Heart left ventricle (tissue), 16 donors: ENCODE data around the gene OR4E2. TPM values are rescaled to one million over a fixed set of nuclear protein-coding genes. Genes with fewer than 3 reads are reported as not detected.

Experiments
- ATAC-seq, 4 donors: fragments of 200-7000 bp; cut with Tn5 transposase; one replicate each; pipeline ENCODE4 v1.9.1; 2020 to 2022; ENCODE audit warnings: moderate library complexity in 4 of 4, mild to moderate bottlenecking in 3 of 4, moderate number of reproducible peaks in 1 of 4
- DNase-seq, 5 donors: peaks; one replicate each; pipeline ENCODE4 v3.0.0-alpha.2; 2020
- H3K27ac ChIP-seq, 12 donors: fragments of 200-600 bp; sonication (generic) in 4 of 12; one replicate each; pipeline versions ENCODE4 v1.5.0 to v1.8.0; 2016 to 2022; ENCODE audit warnings: mild to moderate bottlenecking in 2 of 12
- H3K27me3 ChIP-seq, 9 donors: fragments of 200-600 bp; sonication (generic) in 2 of 9; one replicate each; pipeline versions ENCODE4 v1.5.1 to v1.8.0; 2016 to 2022; ENCODE audit warnings: mild to moderate bottlenecking in 3 of 9
- H3K36me3 ChIP-seq, 9 donors: fragments of 200-600 bp; sonication (generic) in 2 of 9; one replicate each; pipeline versions ENCODE4 v1.5.0 to v1.8.0; 2018 to 2022; ENCODE audit warnings: mild to moderate bottlenecking in 2 of 9
- H3K4me1 ChIP-seq, 12 donors: fragments of 200-600 bp; sonication (generic) in 4 of 12; one replicate each; pipeline versions ENCODE4 v1.5.0 to v1.8.0; 2016 to 2022; ENCODE audit warnings: mild to moderate bottlenecking in 3 of 12
- H3K4me3 ChIP-seq, 12 donors: fragments of 200-600 bp; sonication (generic) in 4 of 12; one replicate each; pipeline versions ENCODE4 v1.5.0 to v1.8.0; 2017 to 2022; ENCODE audit warnings: mild to moderate bottlenecking in 9 of 12, moderate library complexity in 4 of 12
- H3K9me3 ChIP-seq, 12 donors: fragments of 200-600 bp; sonication (generic) in 4 of 12; one replicate each; pipeline versions ENCODE4 v1.5.0 to v1.8.0; 2016 to 2022; ENCODE audit warnings: mild to moderate bottlenecking in 1 of 12
- CTCF ChIP-seq, 12 donors: fragments of 200-600 bp; sonication (generic) in 4 of 12; IDR thresholded peaks; one replicate each; pipeline versions ENCODE4 v1.5.0 to v1.8.0; 2018 to 2022; ENCODE audit warnings: antibody characterized with exemption in 12 of 12, mild to moderate bottlenecking in 5 of 12
- POLR2A ChIP-seq, 2 donors: fragments of 450-650 bp; IDR thresholded peaks; one replicate each; pipeline ENCODE4 v1.6.1; 2017; ENCODE audit warnings: antibody characterized with exemption in 2 of 2, mild to moderate bottlenecking in 2 of 2, moderate library complexity in 2 of 2
- WGBS, 4 donors: extraction: QIAGEN DNeasy Blood & Tissue Kit in 2 of 4; methylation state at CpG; one replicate each; pipeline versions ENCODE4 v1.1.5 to v1.1.7; 2013 to 2018; 5-methylcytosine and 5-hydroxymethylcytosine counted together
- intact Hi-C, 10 donors: fragments of 100-400 bp; cut with DNase I; formaldehyde crosslinking; loops; one replicate each; pipeline versions ENCODE4 v1.11.1 to v1.14.2; 2022
- polyA plus RNA-seq, 2 donors: library from polyadenylated mRNA; stranded (reverse); fragments of 200-250 nt; gene quantifications; one replicate each; pipeline ENCODE4 v1.2.3, GENCODE V29; 2013
- total RNA-seq, 9 donors: library from RNA; depleted of rRNA in 2 of 9; stranded (reverse); fragments of >200 nt in 2 of 9; fragmentation: NEBNext Ultra II Directional in 3 of 9; extraction: Animal tissue kit (Norgen Biotek cat#: 25700) in 3 of 9; gene quantifications; one replicate each; pipeline versions ENCODE4 v1.1.0 to v1.2.4, GENCODE V29; 2016 to 2023
- donor health status: ischemic (EF 13 %, LVEDD 7.1; RV severe dilation, severe dysfunction).
- donor health status: healthy with polysubstance abuse.
- donor health status: DM: no; HTN: yes; CAD: no.
- donor health status: DM: no; HTN: no; CAD: no.
- donor health status: ischemic (EF 25% LVEDD 6.9; RV normal size, moderate dysfunction).
- donor health status: ischemic (EF 25% LVEDD 5.7; RV mildly dilated, moderate dysfunction).
- donor health status: healthy.
- donor health status: DM: yes; HTN: yes; CAD: no.
- donor health status: ischemic (EF 35%, LVEDD 5.7; RV mildly dilated, moderate dysfunction).
- donor health status: nonischemic (EF 11% LVEDD 7.7; RV severe dilation, severe dysfunction).
- donor health status: DM: yes; HTN: yes; CAD: no.
- donor health status: PGD.
- donor health status: ischemic (EF 29% LVEDD 5.4; RV normal size, mild dysfunction).
- donor health status: nonischemic (EF 23%, LVEDD 6.1; RV moderate dilation, normal function).

OR4E2 gene
- total and polyA plus RNA-seq, 11 donors, result not detected

- ATAC-seq (no peak), DNase-seq (no peak)
- WGBS, 4 donors, result 67 to 73% (median 69%) methylated on average over 5 of the region's 5 CpGs
- H3K4me1 ChIP-seq, result no peaks in the 10 kb centered on the region
- no peak overlapping the region for H3K27ac ChIP-seq
- no peaks in the 10 kb centered on the region for H3K36me3 ChIP-seq
- intact Hi-C loops, result no loop called here
- H3K27me3 ChIP-seq, result peaks cover 0 to 10% (median 0%) of the 10 kb centered on the region in 9 donors
- peaks cover 0 to 4% (median 0%) of the 10 kb centered on the region in 12 donors for H3K9me3 ChIP-seq
- H3K4me3 ChIP-seq, result no peak overlapping the region
- TF ChIP-seq POLR2A (IDR thresholded peaks at IDR 0.05), result no peak
Measured at GRCh38 chr14:21643407-21643806, 10.2 kb upstream of the OR4E2 start.

GRCh38 chr14:21647380-21647779, 6.3 kb upstream of the OR4E2 start:
- no peak overlapping the region for H3K4me3 ChIP-seq
- intact Hi-C loops, result no loop called here
- H3K36me3 ChIP-seq, result no peaks in the 10 kb centered on the region
- H3K27ac ChIP-seq, result no peak overlapping the region
- no peak for TF ChIP-seq POLR2A (IDR thresholded peaks at IDR 0.05)
- no peak for TF ChIP-seq CTCF (IDR thresholded peaks at IDR 0.05)
- ATAC-seq (no peak), DNase-seq (no peak)
- H3K27me3 ChIP-seq, result peaks cover 0 to 10% (median 0%) of the 10 kb centered on the region in 9 donors
- H3K9me3 ChIP-seq, result peaks cover 0 to 6% (median 0%) of the 10 kb centered on the region in 12 donors
- peaks cover 0 to 3% (median 0%) of the 10 kb centered on the region in 12 donors for H3K4me1 ChIP-seq

- Histone ChIP-seq H3K4me1 (peaks cover 0 to 3% (median 0%) of the 10 kb centered on the region in 12 donors), H3K27ac (peak overlapping the region in 5 of 12 donors; percentile 3 to 40 (median 8)), H3K4me3 (no peak overlapping the region), H3K9me3 (peaks cover 0 to 6% (median 0%) of the 10 kb centered on the region in 12 donors), H3K27me3 (no peaks in the 10 kb centered on the region), H3K36me3 (no peaks in the 10 kb centered on the region)
- WGBS, 4 donors, result 30 to 50% (median 40%) methylated on average over 1 of the region's 1 CpG
- TF ChIP-seq POLR2A (IDR thresholded peaks at IDR 0.05), result no peak
- no peak for TF ChIP-seq CTCF (IDR thresholded peaks at IDR 0.05)
- ATAC-seq (peak in 3 of 4 donors; percentile 64 to 82 (median 71)), DNase-seq (peak in 2 of 5 donors; percentile 7 to 25)
- intact Hi-C loops, result no loop called here
Measured at GRCh38 chr14:21652209-21652808, 1.3 kb upstream of the OR4E2 start.

- no peak for DNase-seq
- 89 to 96% (median 95%) methylated on average over 5 of the region's 5 CpGs for WGBS, 4 donors
- Histone ChIP-seq H3K36me3 (no peaks in the 10 kb centered on the region), H3K27ac (no peak overlapping the region), H3K27me3 (no peaks in the 10 kb centered on the region), H3K9me3 (no peaks in the 10 kb centered on the region), H3K4me3 (no peak overlapping the region), H3K4me1 (peaks cover 0 to 3% (median 0%) of the 10 kb centered on the region in 12 donors)
- intact Hi-C loops, result no loop called here
- no peak for TF ChIP-seq POLR2A (IDR thresholded peaks at IDR 0.05)
- no peak for TF ChIP-seq CTCF (IDR thresholded peaks at IDR 0.05)
- ATAC-seq, result no peak
Measured at GRCh38 chr14:21654215-21654614, 580 bp downstream of the OR4E2 start.

- H3K36me3 ChIP-seq, result no peaks in the 10 kb centered on the region
- H3K27me3 ChIP-seq, result no peaks in the 10 kb centered on the region
- intact Hi-C loops, result no loop called here
- ATAC-seq (no peak), DNase-seq (no peak)
- TF ChIP-seq CTCF (IDR thresholded peaks at IDR 0.05), result no peak
- no peak for TF ChIP-seq POLR2A (IDR thresholded peaks at IDR 0.05)
- H3K27ac ChIP-seq, result no peak overlapping the region
- 62 to 94% (median 91%) methylated on average over 1 of the region's 1 CpG for WGBS, 4 donors
- H3K4me1 ChIP-seq, result peaks cover 0 to 2% (median 0%) of the 10 kb centered on the region in 12 donors
- H3K4me3 ChIP-seq, result no peak overlapping the region
- H3K9me3 ChIP-seq, result no peaks in the 10 kb centered on the region
Measured at GRCh38 chr14:21656980-21657379, 3.3 kb downstream of the OR4E2 start.
